Measurements from ENCODE around the gene TULP4. TPM values are rescaled to one million over a fixed set of nuclear protein-coding genes. Genes with fewer than 3 reads are reported as not detected.

Gene TULP4
- total RNA-seq, 2 donors from 2014 or later: 111 to 119 TPM

- WGBS: 79% methylated on average over 4 of the region's 4 CpGs
- DNase-seq (ENCODE audit: low spot score): no peak
- no peaks in the 10 kb centered on the region for H3K36me3 ChIP-seq
- H3K4me1 ChIP-seq (replicated peaks): no peaks in the 10 kb centered on the region
- no peak overlapping the region for H3K27ac ChIP-seq
- intact Hi-C loops (cut with DNase I): no loop called here
- H3K27me3 ChIP-seq (replicated peaks; ENCODE audit: insufficient read depth): no peaks in the 10 kb centered on the region
- TF ChIP-seq CTCF (IDR thresholded peaks at IDR 0.05): no peak
- no peak for TF ChIP-seq POLR2AphosphoS5 (IDR thresholded peaks at IDR 0.05)
- no peak for TF ChIP-seq POLR2A (IDR thresholded peaks at IDR 0.05)
- H3K9me3 ChIP-seq: no peaks in the 10 kb centered on the region
- no peak overlapping the region for H3K4me3 ChIP-seq
Measured at GRCh38 chr6:158370805-158371204, 58.5 kb downstream of the TULP4 start.

- intact Hi-C loops (cut with DNase I): no loop called here
- H3K4me1 ChIP-seq (replicated peaks): no peaks in the 10 kb centered on the region
- WGBS: 84% methylated on average over 5 of the region's 5 CpGs
- no peak overlapping the region for H3K4me3 ChIP-seq
- H3K27me3 ChIP-seq (replicated peaks; ENCODE audit: insufficient read depth): no peaks in the 10 kb centered on the region
- no peaks in the 10 kb centered on the region for H3K36me3 ChIP-seq
- H3K27ac ChIP-seq: no peak overlapping the region
- DNase-seq (ENCODE audit: low spot score): no peak
- TF ChIP-seq POLR2AphosphoS5 (IDR thresholded peaks at IDR 0.05) (no peak), CTCF (IDR thresholded peaks at IDR 0.05) (no peak), POLR2A (IDR thresholded peaks at IDR 0.05) (no peak)
- no peaks in the 10 kb centered on the region for H3K9me3 ChIP-seq
Measured at GRCh38 chr6:158371261-158371660, 59.0 kb downstream of the TULP4 start.

GRCh38 chr6:158372574-158372973, 60.3 kb downstream of the TULP4 start:
- no peaks in the 10 kb centered on the region for H3K4me1 ChIP-seq (replicated peaks)
- H3K9me3 ChIP-seq: no peaks in the 10 kb centered on the region
- H3K4me3 ChIP-seq: no peak overlapping the region
- intact Hi-C loops (cut with DNase I): no loop called here
- no peak for DNase-seq (ENCODE audit: low spot score)
- no peaks in the 10 kb centered on the region for H3K27me3 ChIP-seq (replicated peaks; ENCODE audit: insufficient read depth)
- H3K27ac ChIP-seq: no peak overlapping the region
- WGBS: 56% methylated on average over 3 of the region's 3 CpGs
- no peaks in the 10 kb centered on the region for H3K36me3 ChIP-seq
- no peak for TF ChIP-seq POLR2AphosphoS5 (IDR thresholded peaks at IDR 0.05)
- TF ChIP-seq POLR2A (IDR thresholded peaks at IDR 0.05): no peak
- TF ChIP-seq CTCF (IDR thresholded peaks at IDR 0.05): no peak

GRCh38 chr6:158373214-158373613, 60.9 kb downstream of the TULP4 start:
- WGBS: 55% methylated on average over 9 of the region's 9 CpGs
- peak; percentile 48 for DNase-seq (ENCODE audit: low spot score)
- Histone ChIP-seq H3K4me3 (no peak overlapping the region), H3K4me1 (replicated peaks) (no peaks in the 10 kb centered on the region), H3K36me3 (no peaks in the 10 kb centered on the region), H3K9me3 (no peaks in the 10 kb centered on the region), H3K27ac (no peak overlapping the region), H3K27me3 (replicated peaks; ENCODE audit: insufficient read depth) (no peaks in the 10 kb centered on the region)
- intact Hi-C loops (cut with DNase I): no loop called here
- TF ChIP-seq POLR2A (IDR thresholded peaks at IDR 0.05) (no peak), POLR2AphosphoS5 (IDR thresholded peaks at IDR 0.05) (peak; percentile 32), CTCF (IDR thresholded peaks at IDR 0.05) (no peak)

GRCh38 chr6:158374020-158374419, 61.8 kb downstream of the TULP4 start:
- intact Hi-C loops (cut with DNase I): no loop called here
- H3K36me3 ChIP-seq: no peaks in the 10 kb centered on the region
- H3K27ac ChIP-seq: no peak overlapping the region
- no peak overlapping the region for H3K4me3 ChIP-seq
- H3K27me3 ChIP-seq (replicated peaks; ENCODE audit: insufficient read depth): no peaks in the 10 kb centered on the region
- WGBS: 70% methylated on average over 5 of the region's 5 CpGs
- no peaks in the 10 kb centered on the region for H3K4me1 ChIP-seq (replicated peaks)
- H3K9me3 ChIP-seq: no peaks in the 10 kb centered on the region
- no peak for DNase-seq (ENCODE audit: low spot score)
- TF ChIP-seq POLR2AphosphoS5 (IDR thresholded peaks at IDR 0.05): no peak
- no peak for TF ChIP-seq CTCF (IDR thresholded peaks at IDR 0.05)
- no peak for TF ChIP-seq POLR2A (IDR thresholded peaks at IDR 0.05)

All from prostate gland (tissue), 2 donors.